Chondrocyte (in vitro differentiated cells): Measurements from ENCODE around the gene AP5S1. TPM values are rescaled to one million over a fixed set of nuclear protein-coding genes. Genes with fewer than 3 reads are reported as not detected.
A peak's percentile ranks its signal among the peaks of the same experiment; 100 is the strongest.

Source experiments
- DNase-seq: peaks from one replicate; pipeline ENCODE4 v3.0.0; 2021; ENCODE audit warnings: mixed read lengths, low spot score
- H3K27ac Mint-ChIP-seq: one replicate; pipeline ENCODE4 v1.8.0; 2021; ENCODE audit warnings: mild to moderate bottlenecking, moderate library complexity, mixed read lengths; ENCODE audit not compliant: unreplicated experiment
- H3K27me3 Mint-ChIP-seq: 2 replicates; pipeline ENCODE4 v1.8.0; 2021; ENCODE audit warnings: low read depth, mixed read lengths
- H3K36me3 Mint-ChIP-seq: 2 replicates; pipeline ENCODE4 v1.8.0; 2021; ENCODE audit warnings: low read depth, mixed read lengths
- H3K4me1 Mint-ChIP-seq: 2 replicates; pipeline ENCODE4 v1.8.0; 2021; ENCODE audit warnings: low read depth, mild to moderate bottlenecking, mixed read lengths
- H3K4me3 Mint-ChIP-seq: one replicate; pipeline ENCODE4 v1.8.0; 2021; ENCODE audit warnings: mild to moderate bottlenecking, moderate library complexity, mixed read lengths; ENCODE audit not compliant: unreplicated experiment
- H3K9me3 Mint-ChIP-seq: 2 replicates; pipeline ENCODE4 v1.8.0; 2021; ENCODE audit warnings: low read depth, mixed read lengths
- total RNA-seq: library from RNA; stranded (reverse); gene quantifications from 3 replicates; pipeline ENCODE4 v1.2.1, GENCODE V29; 2021
- TF ChIP-seq, protein P1 (sequence below): fragments of 200-600 bp; sonication (generic); IDR thresholded peaks from 2 replicates; pipeline ENCODE4 v1.5.0; 2021; ENCODE audit warnings: antibody characterized with exemption, mild to moderate bottlenecking, moderate library complexity

AP5S1 gene
- total RNA-seq, 1 donor from 2014 or later, result 17.9 TPM

DNA sequence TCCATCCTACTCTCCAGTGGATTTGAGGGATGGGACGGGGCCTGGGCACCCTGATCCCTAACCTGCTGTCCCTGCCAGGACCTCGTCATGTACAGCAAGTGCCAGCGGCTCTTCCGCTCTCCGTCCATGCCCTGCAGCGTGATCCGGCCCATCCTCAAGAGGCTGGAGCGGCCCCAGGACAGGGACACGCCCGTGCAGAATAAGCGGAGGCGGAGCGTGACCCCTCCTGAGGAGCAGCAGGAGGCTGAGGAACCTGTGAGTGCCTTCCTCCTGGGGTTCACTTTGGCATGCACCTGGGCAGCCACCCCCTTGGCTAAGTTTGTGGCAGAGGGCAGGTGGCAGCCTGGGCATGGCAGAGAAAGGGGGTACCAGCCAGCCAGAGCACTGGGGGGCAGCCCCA, 18.5 kb upstream of the AP5S1 start:
- H3K4me1 Mint-ChIP-seq, result peaks cover 65% of the 10 kb centered on the region
- TF ChIP-seq, protein P1, sequence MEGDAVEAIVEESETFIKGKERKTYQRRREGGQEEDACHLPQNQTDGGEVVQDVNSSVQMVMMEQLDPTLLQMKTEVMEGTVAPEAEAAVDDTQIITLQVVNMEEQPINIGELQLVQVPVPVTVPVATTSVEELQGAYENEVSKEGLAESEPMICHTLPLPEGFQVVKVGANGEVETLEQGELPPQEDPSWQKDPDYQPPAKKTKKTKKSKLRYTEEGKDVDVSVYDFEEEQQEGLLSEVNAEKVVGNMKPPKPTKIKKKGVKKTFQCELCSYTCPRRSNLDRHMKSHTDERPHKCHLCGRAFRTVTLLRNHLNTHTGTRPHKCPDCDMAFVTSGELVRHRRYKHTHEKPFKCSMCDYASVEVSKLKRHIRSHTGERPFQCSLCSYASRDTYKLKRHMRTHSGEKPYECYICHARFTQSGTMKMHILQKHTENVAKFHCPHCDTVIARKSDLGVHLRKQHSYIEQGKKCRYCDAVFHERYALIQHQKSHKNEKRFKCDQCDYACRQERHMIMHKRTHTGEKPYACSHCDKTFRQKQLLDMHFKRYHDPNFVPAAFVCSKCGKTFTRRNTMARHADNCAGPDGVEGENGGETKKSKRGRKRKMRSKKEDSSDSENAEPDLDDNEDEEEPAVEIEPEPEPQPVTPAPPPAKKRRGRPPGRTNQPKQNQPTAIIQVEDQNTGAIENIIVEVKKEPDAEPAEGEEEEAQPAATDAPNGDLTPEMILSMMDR, result no peak
- H3K9me3 Mint-ChIP-seq, result no peaks in the 10 kb centered on the region
- no peak overlapping the region for H3K27ac Mint-ChIP-seq
- peak; percentile 90 for DNase-seq
- no peak overlapping the region for H3K4me3 Mint-ChIP-seq
- peaks cover 40% of the 10 kb centered on the region for H3K36me3 Mint-ChIP-seq
- H3K27me3 Mint-ChIP-seq, result no peaks in the 10 kb centered on the region

- Mint-ChIP-seq H3K9me3 (no peaks in the 10 kb centered on the region), H3K27ac (peak overlapping the region; percentile 72), H3K27me3 (no peaks in the 10 kb centered on the region), H3K36me3 (peaks cover 38% of the 10 kb centered on the region), H3K4me1 (peaks cover 65% of the 10 kb centered on the region), H3K4me3 (no peak overlapping the region)
- TF ChIP-seq, protein P1, result no peak
- no peak for DNase-seq
These were observed 17.7 kb upstream of the AP5S1 start for GRCh38 chr20:3802524-3803239.

GRCh38 chr20:3803289-3803688, 17.1 kb upstream of the AP5S1 start:
- Mint-ChIP-seq H3K4me1 (peaks cover 65% of the 10 kb centered on the region), H3K27ac (peak overlapping the region; percentile 32), H3K4me3 (no peak overlapping the region), H3K36me3 (peaks cover 37% of the 10 kb centered on the region), H3K27me3 (no peaks in the 10 kb centered on the region), H3K9me3 (peaks cover 2% of the 10 kb centered on the region)
- TF ChIP-seq, protein P1, result no peak
- no peak for DNase-seq

DNA sequence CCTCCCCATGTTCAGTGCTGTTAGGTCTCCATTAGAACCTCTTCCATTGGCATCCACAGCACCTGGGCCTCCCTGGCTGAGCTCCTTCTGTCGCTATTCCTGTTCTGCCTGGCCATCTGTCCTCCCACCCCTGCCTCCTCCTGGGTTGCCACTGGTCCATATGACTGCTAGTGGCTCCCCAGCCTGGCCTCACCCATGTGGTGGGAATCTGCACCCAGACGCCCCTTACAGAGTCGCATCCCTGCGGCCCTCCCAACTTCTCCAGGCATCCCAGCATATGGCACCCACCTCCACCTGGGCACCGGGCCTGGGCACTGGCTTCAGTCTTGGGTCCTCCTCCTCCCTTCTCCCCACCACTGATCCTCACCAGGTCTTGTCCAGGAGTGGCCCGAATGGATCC, 16.5 kb upstream of the AP5S1 start:
- H3K27me3 Mint-ChIP-seq, result no peaks in the 10 kb centered on the region
- H3K36me3 Mint-ChIP-seq, result peaks cover 35% of the 10 kb centered on the region
- DNase-seq, result peak; percentile 81
- H3K4me1 Mint-ChIP-seq, result peaks cover 62% of the 10 kb centered on the region
- H3K27ac Mint-ChIP-seq, result no peak overlapping the region
- H3K9me3 Mint-ChIP-seq, result peaks cover 2% of the 10 kb centered on the region
- TF ChIP-seq, protein P1, result no peak
- H3K4me3 Mint-ChIP-seq, result no peak overlapping the region

DNA sequence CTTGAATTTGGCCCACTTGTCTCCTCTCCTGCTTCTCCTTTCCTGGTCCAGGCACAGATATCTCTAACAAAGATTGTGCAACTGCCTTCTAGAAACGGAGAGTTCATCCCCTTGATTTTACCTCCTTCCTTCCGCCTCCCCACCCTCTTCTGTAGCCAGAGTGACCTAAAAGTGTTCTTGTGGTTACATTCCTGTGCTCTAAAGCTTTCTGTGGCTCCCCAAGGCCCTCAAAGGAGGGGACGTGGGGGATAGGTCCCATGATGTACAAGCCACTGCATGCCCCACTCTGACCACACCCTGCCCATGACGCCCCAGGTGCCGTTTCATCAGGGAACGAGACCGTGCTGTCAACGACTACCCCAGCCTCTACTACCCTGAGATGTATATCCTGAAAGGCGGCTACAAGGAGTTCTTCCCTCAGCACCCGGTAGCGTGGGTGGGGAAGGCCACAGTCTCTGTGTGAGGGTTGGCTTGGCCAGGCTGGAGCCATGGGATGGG, 16.0 kb upstream of the AP5S1 start:
- H3K36me3 Mint-ChIP-seq, result peaks cover 35% of the 10 kb centered on the region
- H3K27me3 Mint-ChIP-seq, result no peaks in the 10 kb centered on the region
- TF ChIP-seq, protein P1, result no peak
- peaks cover 58% of the 10 kb centered on the region for H3K4me1 Mint-ChIP-seq
- no peak overlapping the region for H3K4me3 Mint-ChIP-seq
- H3K9me3 Mint-ChIP-seq, result peaks cover 2% of the 10 kb centered on the region
- H3K27ac Mint-ChIP-seq, result peak overlapping the region; percentile 79
- DNase-seq, result peak; percentile 80
